ENCODE results near the gene FAM149B1.

Gene FAM149B1

DNA sequence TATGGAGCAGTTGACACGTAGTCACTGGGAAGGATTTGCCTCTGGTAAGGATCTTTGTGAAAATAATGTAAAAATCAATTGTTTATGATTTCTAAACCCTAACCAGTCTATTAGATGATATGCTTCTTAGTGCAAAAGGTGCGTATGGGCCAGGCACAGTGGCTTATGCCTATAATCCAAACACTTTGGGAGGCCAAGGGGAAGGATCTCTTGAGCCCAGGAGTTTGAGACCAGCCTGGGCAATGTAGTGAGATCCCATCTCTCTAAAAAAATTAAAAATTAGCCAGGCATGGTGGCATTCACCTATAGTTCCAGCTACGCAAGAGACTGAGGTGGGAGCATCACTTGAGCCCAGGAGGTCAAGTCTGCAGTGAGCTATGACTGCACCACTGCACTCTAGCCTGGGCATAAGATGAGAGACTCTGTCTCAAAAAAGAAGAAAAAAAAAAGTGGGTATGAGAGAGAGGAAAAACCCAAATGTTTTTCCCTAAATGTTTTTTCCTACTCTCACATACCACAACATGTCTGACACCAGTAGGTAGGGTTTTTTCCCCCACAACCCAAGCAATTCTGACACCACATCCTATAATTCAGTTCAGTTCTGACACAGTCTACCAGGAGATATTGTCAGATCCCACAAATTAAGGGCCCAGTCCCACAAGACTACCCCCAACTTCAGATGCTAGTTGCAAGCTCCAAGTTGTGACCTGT lies 42.6 kb downstream of the FAM149B1 start:
- TF ChIP-seq, protein P1, sequence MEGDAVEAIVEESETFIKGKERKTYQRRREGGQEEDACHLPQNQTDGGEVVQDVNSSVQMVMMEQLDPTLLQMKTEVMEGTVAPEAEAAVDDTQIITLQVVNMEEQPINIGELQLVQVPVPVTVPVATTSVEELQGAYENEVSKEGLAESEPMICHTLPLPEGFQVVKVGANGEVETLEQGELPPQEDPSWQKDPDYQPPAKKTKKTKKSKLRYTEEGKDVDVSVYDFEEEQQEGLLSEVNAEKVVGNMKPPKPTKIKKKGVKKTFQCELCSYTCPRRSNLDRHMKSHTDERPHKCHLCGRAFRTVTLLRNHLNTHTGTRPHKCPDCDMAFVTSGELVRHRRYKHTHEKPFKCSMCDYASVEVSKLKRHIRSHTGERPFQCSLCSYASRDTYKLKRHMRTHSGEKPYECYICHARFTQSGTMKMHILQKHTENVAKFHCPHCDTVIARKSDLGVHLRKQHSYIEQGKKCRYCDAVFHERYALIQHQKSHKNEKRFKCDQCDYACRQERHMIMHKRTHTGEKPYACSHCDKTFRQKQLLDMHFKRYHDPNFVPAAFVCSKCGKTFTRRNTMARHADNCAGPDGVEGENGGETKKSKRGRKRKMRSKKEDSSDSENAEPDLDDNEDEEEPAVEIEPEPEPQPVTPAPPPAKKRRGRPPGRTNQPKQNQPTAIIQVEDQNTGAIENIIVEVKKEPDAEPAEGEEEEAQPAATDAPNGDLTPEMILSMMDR (IDR thresholded peaks at IDR 0.05; ENCODE audit: extremely low read depth, insufficient read depth, missing control alignments): no peak
- in situ Hi-C loops (cut with MboI; ENCODE audit: low pct_unique_long_range_greater_than_20kb, low sequenced_read_pairs, unreplicated experiment): no loop called here
- no peak for DNase-seq (ENCODE audit: low spot score)

DNA sequence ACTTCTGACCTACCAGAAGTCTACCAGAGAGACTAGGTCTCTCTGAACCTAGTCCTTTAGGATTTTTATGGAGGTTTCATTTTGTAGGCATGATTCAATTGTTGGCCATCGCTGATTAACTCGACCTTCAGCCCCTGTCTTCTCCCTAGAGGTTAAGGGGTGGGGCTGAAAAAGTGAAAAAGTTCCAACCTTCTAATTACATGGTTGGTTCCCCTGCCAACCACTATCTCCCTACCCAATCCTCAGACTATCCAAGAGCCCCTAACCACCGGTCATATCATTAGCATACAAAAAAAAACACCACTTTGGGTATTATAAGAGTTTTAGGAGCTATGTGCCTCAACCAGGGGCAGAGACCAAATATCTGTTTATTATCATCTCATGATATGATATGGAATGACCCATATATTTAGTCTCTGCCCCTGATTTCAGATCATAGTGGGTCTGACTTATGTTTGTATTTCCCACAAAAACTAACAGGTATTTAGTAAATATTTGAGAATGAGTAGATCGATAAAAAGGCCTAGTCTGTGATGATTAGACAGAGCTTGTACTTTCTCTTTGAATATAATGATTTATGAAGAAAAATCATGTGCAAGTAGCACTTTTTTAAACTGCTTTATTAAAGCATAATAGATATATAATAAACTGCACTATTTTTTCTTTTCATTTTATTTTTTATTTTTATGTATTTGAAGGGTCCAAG lies 43.3 kb downstream of the FAM149B1 start:
- DNase-seq (ENCODE audit: low spot score): no peak
- in situ Hi-C loops (cut with MboI; ENCODE audit: low pct_unique_long_range_greater_than_20kb, low sequenced_read_pairs, unreplicated experiment): no loop called here
- TF ChIP-seq, protein P1 (IDR thresholded peaks at IDR 0.05; ENCODE audit: extremely low read depth, insufficient read depth, missing control alignments): no peak

DNA sequence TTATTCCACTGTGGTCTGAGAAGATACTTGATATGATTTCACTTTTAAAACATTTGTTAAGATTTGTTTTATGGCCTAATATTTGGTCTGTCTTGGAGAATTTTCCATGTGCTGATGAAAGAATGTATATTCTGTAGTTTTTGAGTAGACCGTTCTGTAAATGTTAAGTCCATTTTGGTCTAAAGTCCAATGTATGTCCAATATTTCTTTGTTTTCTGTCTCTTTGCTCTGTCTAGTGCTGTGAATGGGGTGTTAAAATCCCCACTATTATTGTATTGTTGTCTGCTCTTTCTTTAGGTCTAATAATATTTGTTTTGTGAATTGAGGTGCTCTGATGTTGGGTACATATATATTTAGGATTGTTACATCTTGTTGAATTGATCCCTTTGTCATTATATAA lies 47.8 kb downstream of the FAM149B1 start:
- TF ChIP-seq, protein P1 (IDR thresholded peaks at IDR 0.05; ENCODE audit: extremely low read depth, insufficient read depth, missing control alignments): no peak
- in situ Hi-C loops (cut with MboI; ENCODE audit: low pct_unique_long_range_greater_than_20kb, low sequenced_read_pairs, unreplicated experiment): no loop called here
- DNase-seq (ENCODE audit: low spot score): no peak

DNA sequence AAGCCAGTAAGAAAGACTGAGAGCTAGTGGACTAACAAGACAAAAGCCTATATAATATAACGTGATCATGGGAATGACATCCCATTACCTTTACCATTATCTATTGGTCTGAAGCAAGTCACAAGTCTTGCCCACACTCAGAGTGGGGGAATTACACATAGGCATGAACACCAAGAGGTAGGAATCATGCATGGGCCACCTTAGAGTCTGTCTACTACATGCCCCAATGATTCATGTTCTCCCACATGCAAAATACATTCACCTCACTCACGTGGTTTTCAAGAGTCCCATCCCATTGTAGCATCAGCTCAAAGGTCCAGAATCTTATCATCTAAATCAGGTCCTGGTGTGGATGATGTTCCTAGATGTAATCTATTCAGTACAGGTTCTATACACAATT lies 49.7 kb downstream of the FAM149B1 start:
- TF ChIP-seq, protein P1 (IDR thresholded peaks at IDR 0.05; ENCODE audit: extremely low read depth, insufficient read depth, missing control alignments): no peak
- in situ Hi-C loops (cut with MboI; ENCODE audit: low pct_unique_long_range_greater_than_20kb, low sequenced_read_pairs, unreplicated experiment): no loop called here
- DNase-seq (ENCODE audit: low spot score): no peak

DNA sequence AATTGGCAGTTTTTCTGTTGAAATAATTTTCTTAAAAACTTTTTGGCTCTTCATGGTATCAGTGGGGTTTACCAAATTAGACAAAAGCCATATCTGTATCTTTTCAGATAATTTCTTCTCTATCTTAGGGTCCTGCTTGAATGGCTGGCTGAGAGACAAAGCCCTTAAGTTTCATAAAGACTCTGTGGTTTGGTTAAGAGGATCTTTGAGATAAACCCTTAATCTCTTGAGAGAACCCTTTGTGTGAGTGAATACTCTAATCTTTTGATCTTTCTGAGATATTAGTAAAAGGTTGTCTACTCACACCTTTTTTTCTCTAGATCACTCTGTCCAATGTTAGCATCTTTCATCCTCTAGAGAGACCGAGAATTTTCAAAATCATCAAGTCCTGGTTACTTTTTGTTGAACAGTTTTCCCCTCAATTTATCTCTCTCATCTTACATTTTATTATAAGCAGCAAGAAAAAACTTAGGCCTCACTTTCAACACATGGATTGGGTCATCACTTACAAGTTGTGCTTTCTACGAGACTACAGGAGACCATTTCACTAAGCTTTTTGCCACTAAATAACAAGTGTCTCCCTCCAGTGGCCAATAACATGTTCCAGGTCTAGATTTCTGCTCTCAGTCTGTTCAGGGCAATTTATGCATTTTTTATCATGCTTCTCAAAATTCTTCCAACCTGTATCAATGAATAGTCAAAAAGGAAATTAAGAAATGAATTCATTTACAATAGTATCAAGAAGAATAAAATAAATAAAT lies 50.7 kb downstream of the FAM149B1 start:
- DNase-seq (ENCODE audit: low spot score): no peak
- TF ChIP-seq, protein P1 (IDR thresholded peaks at IDR 0.05; ENCODE audit: extremely low read depth, insufficient read depth, missing control alignments): peak; percentile 43
- in situ Hi-C loops (cut with MboI; ENCODE audit: low pct_unique_long_range_greater_than_20kb, low sequenced_read_pairs, unreplicated experiment): no loop called here

DNA sequence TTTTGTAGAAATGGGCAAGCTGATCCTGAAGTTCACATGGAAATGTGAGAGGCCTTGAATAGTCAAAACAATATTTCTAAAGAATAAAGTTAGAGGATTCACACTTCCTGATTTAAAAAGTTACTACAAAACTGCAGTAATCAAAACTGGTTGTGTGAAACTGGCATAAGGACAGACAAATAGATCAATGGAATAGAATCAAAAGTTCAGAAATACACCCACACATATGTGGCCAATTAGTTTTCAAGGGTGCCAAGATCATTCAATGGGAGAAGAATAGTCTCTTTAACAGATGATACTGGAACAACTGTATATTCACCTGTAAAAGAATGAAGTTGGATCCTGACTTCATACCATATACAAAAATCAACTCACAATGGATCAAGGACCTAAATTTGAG lies 51.5 kb downstream of the FAM149B1 start:
- TF ChIP-seq, protein P1 (IDR thresholded peaks at IDR 0.05; ENCODE audit: extremely low read depth, insufficient read depth, missing control alignments): no peak
- in situ Hi-C loops (cut with MboI; ENCODE audit: low pct_unique_long_range_greater_than_20kb, low sequenced_read_pairs, unreplicated experiment): no loop called here
- DNase-seq (ENCODE audit: low spot score): no peak

Data from GM13977 (cell line).